ENCODE data around the gene NACC1.
A peak's percentile ranks its signal among the peaks of the same experiment; 100 is the strongest.

Gene NACC1

DNA sequence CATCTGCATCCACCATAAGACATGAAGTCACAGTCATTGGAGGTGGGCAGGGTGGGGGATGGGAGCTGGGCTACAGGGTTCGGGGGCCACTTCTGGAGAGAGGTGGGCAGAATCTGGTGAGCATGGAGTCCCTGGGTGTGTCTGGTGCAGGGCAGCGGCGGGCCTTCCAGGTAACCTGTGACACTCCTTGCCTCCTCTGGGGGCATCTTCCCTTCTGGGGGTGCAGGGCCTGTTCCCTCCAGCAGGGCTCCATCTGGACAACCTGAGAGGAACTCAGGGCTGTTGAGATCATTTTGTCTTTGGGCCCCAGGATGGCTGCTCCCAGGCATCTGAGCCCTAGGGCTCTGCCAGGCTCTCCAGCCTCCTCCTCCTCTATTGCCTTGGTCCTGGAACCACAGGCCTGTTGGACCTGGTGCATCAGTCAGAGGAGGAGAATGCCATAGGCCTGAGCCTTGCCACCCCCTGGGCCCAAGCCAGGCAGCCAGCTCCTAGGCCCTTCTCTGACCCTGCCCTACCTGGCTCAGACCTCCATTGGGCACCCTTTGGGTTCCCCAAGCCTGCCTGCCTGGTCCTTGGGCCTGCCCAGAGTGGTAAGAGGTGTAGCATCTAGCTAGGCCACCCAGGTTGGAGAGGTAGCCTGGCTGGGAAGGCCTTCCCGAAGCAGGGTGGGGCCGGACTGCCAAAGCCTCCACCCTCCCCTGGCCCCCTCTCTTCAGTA lies 28.8 kb upstream of the NACC1 start:
- no peak for DNase-seq

DNA sequence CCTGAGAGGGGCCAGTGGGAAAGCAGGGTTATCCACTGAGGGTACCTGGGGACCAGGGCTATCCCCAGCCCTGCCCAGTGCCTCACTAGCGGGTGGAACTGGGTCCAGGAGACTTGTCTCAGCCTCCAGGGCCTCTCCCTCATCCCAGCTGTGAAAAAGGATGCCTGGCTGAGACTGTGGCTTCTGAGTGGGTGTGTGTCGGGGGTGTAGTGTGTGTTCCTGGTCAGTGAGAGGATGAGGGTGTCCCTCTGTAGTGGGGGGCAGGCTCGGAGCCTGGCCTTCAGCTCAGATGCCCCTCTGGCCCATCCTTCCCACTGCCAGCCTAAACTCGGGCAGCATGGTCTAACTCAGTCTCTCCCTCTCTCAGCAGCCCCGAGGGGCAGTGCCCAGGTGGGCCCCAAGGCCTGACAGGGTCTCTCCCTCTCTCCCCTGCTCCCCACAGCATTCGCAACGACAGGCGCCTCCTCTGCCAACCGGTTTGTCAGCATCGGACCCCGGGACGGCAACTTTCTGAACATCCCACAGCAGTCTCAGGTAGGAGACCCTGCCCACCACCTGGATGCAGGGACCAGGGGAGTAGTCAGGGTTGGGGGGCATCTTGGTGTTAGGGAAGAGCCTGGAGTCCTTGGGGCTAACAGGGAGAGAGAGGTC lies 28.1 kb upstream of the NACC1 start:
- DNase-seq = no peak

DNA sequence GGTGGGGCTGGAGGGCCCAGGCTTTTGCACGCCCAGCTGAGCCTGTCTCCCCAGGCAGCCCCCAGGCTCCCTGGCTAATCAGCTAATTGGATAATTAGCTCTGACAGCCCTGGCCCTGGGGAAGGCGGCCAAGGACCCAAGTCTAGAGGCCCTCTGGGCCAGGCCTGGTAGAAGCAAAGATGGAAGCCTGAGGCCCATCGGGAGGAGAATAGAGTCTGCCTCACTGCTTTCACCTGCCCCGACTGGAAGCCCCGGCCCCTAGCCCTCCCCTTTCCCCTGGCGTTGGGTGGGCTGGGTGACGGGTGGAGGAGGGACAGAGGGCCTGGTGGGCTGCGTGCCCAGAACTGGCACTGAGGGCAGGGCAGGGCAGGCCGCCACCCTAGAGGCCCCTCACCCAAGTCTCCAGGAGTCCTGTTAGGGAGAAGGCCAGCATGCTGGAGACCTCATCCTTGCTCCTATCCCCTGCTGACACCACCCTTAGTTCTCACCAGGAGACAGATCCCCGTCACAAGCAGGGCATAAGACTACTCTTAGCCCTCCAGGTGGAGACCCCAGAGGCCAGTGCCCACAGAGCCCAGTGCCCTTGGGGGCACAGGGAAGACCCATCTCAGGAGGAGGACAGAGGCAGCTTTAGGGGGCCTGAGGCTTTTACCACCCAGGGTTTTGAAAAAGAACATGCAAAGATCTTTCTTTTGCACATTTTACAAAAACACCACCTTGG lies 27.4 kb upstream of the NACC1 start:
- DNase-seq = no peak

DNA sequence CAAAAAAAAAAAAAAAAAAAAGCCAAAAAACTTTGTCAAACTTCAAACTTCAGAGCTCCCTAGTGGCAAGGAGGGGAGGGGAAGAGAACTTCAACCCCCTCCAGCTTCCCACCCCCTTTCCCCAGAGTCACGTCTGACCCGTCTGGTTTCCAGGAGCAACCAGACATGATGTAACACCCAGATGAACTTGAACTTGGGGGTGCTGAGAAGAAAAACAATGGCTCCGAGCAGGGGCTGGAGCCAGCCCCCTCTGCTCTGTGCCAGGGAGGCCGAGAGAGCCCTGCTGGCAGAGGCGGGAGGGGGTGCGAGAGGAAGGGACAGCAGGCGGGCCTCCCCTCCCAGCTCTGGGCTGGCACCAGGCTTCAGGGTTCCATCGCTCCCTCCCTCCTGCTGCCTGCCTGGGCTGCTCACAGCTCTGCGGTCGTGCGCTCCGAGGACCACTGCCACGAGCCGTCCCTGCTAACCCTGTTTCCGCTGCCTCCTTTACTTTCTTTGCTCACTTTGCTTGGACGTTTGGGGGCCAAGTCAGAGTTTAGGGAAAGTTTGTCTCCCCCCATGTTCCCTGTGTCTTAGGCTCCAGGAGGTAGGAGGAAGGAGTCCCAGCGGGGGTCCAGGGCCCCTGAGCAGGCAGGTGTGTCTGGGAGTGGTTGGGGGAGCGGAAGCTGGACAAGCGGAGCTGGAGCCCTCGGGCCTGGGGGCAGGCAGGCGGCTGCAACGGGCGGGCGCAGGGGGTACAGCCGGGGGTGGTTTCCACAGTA lies 26.5 kb upstream of the NACC1 start:
- no peak for DNase-seq

DNA sequence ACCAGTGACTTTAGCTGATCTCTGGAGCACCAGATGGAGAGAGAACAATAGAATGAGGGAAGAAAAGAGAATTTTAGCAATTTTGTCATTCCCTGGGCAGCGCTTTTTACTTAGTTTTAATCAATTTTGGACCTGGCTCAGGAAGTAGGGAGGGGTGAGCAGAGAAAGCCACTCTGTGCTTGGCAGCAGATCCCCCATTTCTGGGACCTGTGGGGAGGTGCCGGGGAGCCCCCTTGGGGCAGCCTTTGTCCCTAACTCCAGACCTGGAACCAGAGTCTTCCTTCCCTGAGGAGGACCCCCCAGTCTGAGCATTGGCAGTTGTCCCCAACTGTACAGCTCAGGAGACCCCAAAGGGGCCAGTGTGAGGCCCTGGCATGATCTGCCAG lies 25.9 kb upstream of the NACC1 start:
- no peak for DNase-seq

DNA sequence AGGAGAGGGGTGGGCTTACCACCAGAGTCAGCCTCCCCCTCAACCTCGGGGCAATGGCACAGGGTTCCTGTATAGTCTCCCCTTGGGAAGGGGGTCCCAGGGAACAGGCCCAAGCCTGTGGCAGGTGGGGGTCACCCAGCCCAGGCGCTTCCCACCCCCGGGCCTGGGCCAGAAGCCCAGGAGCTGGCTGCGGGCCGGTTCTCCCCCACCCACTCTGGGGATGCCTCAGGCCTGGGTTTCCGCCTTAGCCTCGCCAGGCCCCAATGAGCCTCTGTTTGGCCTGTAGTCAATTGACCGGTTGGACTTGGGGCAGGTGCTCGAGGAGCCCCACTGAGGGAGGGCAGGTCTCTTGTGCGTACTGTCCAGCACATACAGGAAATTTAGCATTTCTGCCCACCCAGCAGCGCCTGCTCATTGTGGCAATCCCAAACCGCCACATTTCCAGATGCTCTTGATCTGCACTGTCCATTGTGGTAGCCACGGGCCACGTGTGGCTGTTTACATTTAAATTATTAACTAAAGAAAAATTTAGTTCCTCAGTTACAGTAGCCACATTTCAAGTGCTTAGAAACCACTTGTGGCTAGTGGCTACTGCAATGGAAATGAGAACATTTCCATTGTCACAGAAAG lies 25.3 kb upstream of the NACC1 start:
- DNase-seq = no peak

DNA sequence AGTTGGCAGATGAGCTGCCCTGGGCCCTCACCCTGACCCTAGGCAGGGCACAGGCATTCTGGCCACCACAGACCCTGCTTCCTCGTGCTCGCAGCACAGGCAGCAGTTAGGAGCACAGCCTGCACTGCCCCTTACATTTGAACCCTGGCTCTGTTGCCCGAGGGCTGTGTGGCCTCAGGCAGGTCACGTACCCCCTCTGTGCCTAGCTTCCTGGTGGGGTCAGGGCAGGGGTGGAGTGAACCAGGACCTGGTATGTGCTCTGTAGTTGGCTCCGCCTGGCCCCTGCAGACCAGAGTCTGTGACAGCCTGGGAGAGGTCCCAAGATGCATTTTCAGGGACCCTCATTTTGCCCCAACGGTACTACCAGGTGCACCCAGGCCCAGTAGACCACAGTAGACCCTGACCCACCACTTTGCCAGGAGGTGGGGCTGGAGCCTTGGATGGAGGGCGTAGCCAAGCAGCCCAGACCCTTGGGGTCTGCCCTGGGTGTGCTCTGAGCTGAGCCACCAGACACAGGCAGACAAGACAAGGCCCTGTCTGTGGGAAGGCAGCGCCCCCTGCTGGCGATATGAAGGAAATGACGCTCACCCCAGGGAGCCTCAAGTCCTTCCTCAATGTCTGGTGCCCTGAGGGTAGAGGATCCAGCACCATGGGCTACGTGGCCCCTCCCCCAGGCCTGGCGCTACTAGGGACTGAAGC lies 24.5 kb upstream of the NACC1 start:
- DNase-seq = peak; percentile 91

DNA sequence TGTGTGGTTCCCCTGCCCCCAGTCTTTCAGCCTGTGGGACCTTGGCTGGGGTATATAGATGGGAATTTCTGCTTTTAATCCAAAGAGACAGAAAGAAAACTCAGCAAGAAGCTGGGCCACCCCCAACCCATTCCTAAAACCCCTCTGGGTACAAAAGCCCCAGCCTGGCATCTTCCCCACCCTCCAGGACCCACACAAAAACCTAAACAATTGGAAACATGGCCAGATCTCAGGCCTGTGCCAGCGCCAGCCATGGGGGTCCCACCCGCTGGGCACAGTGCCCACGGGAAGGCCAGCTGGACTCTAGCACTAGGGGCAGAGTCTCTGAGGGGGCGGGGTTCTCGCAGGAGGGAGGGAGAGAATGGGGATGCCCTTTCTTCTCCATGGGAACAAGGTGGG lies 24.0 kb upstream of the NACC1 start:
- no peak for DNase-seq

DNA sequence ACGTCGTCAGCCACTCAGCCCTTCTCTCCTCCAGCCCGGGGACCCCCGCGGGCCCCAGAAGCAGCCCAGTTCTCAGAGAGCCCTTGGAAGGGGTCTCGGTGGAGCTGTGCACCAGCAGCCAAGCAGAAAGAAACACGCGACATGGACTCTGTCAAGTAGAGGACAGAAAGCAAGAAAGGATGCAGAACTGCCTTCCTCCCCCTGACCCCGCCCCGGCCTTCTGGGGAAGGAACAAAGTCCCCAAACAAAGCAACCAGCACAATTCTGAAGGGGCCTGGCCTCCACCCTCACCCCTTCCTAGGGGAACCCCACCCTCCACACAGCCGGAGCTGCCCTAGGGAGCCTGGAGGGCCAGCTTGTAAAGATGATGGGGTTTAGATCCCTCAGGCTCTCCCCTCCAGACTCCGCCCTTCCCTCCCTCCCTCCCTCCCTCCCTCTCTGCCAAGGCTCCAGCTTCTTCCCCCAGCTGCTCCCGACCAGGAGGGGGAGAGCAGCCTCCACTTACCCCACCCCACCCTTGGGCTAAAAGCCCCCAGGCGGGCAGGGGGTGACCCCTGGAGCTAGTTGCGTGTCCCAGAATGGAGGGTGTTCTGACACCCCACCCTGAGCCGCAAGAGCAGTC lies 23.2 kb upstream of the NACC1 start:
- DNase-seq = no peak

DNA sequence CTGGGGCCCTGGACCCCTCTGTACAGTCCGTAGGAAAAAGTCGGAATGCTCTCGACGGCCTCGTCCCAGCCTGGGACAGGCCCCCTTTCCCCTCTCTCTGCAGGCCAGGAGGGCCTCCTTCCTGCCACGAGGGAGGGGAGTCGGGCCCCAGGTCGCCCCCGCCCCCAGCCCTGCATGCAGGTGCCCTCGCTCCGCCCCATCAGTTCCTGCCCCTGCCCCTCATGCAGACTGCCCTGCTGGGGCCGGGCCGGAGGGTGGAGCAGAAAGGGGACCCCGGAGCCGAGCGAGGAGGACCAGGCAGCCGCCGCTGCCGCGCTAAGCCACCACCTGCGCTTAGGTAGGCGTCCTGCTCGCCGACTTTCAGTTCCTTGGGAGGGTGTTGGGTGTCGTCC lies 22.7 kb upstream of the NACC1 start:
- DNase-seq = peak; percentile 64

DNA sequence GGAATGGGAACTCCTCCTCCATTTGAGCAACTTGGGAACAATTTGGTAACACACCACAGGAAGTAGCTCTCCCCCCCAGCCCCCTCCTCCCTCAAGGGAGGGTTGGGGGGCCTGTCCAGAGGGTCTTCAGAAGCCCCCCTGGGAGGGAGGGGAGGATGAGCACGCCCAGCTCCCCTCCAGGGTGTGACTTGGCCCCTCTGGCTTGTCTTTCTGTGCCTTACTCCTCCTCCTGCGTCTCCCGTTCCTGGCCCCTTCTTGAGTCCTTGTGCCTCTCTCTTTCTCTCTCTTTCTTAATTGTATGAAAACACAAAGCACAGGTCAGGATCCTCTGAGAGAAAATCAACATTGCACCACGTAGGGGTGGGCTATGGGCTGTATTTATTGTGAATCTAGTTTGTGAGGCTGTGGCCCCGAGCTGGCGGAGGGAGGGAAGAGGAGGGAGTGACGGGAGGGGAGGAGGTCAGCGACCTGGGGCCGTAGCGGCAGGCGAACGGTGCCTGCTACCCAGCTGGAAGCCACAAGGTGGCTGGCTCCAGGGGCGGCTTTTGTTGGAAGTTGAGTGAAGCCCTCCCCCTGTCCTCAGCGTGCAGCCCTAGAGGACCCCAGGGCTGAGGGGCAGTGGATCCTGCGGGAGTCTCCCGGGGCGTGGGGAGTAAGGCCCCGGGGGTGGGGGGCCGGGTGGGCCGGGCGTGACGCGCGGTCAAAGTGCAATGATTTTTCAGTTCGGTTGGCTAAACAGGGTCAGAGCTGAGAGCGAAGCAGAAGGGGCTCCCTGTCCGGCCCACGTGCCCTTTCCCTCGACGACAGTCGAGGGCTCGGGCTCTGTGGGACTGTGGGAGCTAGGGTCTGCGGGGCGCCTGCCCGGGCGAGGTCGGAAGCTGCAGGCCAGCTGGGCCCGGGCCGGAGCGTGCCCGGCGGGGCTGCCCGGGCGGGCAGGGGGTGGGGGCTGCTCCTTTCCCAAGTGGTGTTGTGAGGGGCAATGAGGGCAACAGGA lies 21.8 kb upstream of the NACC1 start:
- DNase-seq = no peak

DNA sequence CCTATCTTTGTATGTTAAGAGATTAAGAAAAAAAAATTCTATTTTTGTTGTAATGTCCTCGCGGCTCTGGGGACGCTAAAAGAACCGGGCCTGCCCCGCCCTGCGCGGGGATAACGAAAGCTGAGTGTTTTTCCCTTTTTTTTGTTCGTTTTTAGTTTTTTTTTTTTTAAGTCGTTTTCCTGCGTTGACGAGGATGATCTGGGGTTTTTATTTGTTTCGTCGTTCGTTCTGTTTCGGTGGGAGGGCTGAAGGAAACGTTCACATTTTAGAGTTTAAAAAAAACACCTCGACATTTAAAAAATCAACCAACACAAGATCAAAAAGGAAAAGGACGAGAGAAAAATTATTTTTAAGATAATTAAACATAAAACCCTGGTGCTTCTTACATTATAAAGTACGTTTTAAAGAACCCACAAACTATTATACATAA lies 21.0 kb upstream of the NACC1 start:
- no peak for DNase-seq

DNA sequence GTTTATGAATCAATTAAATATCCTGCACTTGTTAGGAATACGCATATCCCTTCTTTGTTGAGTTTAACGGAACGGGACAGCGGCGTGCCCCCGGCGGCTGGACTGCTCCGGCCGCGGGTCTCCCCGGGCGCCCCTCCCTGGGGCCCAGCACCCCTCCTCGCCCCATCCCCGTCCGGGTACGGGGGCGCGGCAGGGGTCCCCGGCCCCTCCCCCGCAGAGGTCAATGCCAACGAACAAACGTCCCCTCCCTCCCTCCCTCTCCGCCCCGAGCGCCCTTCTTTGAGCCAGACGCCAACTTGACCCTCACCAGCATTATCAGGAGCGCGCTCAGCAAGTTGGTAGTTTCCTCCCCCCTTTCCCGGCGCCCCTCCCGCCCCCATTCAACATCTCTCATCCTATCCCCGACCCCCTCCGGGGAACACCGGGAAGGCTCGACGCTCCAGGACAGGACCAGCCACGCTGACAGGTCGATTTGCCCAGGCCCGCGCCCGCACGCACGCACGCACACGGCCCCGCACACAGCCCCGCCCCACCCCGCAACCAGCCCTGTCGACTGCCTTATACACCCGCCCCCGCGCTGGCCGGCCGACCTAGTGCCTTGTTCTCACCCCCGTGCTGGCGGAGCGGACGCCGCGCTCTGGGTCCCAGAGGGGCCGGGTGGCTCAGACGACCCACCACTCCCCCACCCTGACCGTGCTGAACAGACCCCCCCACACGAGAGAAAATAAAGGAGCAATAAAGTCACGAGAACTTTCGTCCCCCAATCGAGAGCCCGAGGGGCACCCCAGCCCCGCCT lies 20.4 kb upstream of the NACC1 start:
- no peak for DNase-seq

DNA sequence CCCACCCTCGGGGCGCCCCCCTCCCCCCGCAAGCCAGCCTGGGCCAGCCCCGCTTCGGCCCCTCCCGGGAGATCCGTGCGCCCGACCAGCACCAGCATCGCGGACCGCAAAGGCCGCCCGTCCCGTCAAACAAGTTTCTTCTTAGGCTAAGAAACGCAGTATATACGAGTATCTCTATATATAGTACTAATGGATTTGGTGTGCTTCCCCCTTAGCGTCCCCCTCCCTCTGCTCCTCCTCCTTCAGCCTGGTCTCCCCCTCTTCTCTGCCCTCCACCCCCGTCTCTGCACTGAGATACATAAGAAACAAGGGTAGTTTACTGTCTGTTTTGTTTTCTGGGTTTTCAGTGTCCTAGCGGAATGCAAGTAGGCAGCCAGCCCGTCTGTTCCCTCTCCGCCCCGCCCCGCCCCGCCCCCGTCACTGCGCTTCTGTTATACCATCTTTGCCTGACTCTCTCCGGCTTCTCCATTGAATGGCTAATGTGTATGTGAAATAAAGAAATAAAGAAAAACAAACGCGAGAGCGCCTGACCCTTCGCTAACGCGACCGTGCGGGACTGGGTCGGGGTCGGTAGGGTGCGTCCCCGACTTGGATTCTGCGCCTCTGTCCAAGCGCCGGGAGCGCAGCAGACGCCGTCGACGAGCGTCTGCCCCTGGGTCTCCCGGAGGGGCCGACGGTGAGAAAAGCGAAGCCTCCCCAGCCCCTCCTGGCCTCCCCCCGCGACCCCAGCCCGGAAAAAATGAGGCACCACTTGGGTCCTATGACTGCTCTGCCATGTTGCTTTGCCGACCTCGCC lies 19.6 kb upstream of the NACC1 start:
- DNase-seq = peak; percentile 71

DNA sequence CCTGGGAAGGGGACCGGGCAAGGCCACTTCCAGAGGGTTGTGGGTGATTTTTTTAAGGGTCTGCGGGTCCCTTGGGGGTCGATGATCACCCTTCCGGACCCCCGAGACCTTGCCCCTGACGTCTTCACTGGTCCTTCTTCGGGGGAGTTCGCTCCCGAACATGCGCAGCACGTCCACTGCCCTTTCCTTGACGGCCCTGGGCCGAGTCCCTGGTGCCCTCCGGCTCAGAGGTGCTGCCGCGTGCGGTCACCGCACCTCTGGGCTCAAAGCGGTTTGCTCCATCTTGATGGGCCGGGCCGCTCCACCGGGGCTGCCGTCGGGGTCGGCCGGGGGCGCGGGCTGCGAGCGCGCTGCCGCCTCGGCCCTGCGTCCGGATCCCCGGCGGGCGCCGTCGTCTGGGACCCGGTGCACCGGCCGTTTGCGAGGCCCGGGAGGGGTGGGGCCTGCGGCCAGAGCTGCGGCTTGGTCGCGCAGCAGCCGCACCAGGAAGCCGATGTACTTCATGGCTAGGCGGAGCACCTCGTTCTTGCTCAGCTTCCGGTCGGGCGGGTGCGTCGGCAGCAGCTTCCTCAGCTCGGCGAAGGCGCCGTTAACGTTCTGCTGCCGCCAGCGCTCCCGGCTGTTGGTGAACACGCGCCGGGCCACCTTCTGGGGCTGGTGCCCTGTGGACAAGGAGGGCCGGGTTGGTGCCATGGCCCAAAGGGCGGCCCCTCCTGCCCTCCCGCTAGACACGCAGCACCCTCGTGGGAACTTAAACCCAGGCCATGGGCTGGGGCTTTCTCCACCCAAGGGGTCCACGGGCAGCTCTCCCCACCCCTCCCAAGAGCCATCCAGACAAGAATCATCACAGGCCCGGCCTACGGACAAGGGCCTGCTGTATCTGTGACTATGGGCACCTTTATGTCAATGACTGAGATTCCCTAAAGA lies 18.7 kb upstream of the NACC1 start:
- peak; percentile 86 for DNase-seq

DNA sequence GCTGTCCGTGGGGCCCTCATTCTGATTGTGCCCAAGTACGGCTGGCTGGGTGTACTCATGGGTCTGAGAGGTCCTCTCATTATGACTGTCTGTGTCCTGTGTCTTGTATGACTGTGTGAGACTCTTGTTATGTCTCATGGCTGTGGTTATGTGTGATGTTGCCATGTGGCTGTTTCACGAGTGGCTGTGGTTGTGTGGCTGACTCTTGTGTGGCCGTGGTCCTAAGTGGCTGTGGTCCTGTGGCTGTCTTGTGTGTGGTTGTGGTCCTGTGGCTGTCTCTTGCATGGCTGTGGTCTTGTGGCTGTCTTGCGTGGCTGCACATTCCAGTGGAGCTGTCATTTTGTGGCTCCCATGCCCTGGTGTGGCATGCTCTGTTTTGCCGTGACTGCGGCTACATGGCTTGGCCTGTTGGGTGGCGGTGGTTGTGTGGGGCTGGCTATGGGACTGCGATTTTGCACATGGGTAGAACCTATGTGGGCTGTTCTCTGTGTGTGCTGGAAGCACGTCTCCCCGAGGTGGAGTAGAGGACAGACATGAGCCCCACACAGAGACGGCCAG lies 18.0 kb upstream of the NACC1 start:
- peak; percentile 90 for DNase-seq
